GM12878 (cell line): ENCODE measurements around the gene RLN2. TPM values are rescaled to one million over a fixed set of nuclear protein-coding genes. Genes with fewer than 3 reads are reported as not detected.

Experiments used
- ATAC-seq: fragments of 200-7000 bp; cut with Tn5 transposase; 3 replicates; pipeline ENCODE4 v1.9.1; 2020; ENCODE audit warnings: mild to moderate bottlenecking, moderate library complexity
- BruUV-seq: library from RNA; stranded (reverse); fragments of 400-500 nt; replicated peaks from 2 replicates; lab custom pipeline; 2021; lab: Mats Ljungman, UMichigan
- CTCF ChIA-PET: fragments of 300-600 bp; sonication (Branson Sonifier 250); formaldehyde crosslinking; extraction: SDS; loops from one replicate; lab custom pipeline; 2021; ENCODE audit warnings: inconsistent platforms; lab: Yijun Ruan, JAX
- POLR2A ChIA-PET: fragments of 350-600 bp; formaldehyde crosslinking; extraction: SDS; loops from one replicate; lab custom pipeline; 2021; ENCODE audit warnings: inconsistent platforms; lab: Charles Lee
- RAD21 ChIA-PET: fragments of 300-600 bp; sonication (Branson Sonifier 250); formaldehyde crosslinking; loops from one replicate; lab custom pipeline; 2023; ENCODE audit warnings: antibody characterized with exemption; ENCODE audit not compliant: unreplicated experiment; lab: Charles Lee
- SMC1A ChIA-PET: fragments of 300-600 bp; sonication (Branson Sonifier 250); formaldehyde crosslinking; loops from one replicate; lab custom pipeline; 2023; ENCODE audit not compliant: unreplicated experiment, uncharacterized antibody; lab: Charles Lee
- DNase-seq: peaks from one replicate; pipeline ENCODE4 v3.0.0-alpha.2; 2011; ENCODE audit warnings: low read depth, low spot score
- FAIRE-seq: peaks from 3 replicates; lab custom pipeline; 2011; peaks lifted over from hg19 to GRCh38; lab: Jason Lieb, UNC
- H2AFZ ChIP-seq: 2 replicates; pipeline ENCODE4 v1.6.0; 2011; ENCODE audit warnings: low read depth, low read length, control low read depth; ENCODE audit not compliant: control insufficient read depth
- H3K27ac ChIP-seq: 2 replicates; pipeline ENCODE4 v1.5.1; 2011; ENCODE audit warnings: control low read depth; ENCODE audit not compliant: control insufficient read depth, insufficient read depth
- H3K27me3 ChIP-seq, 2 experiments: replicated peaks in 1 of 2; 2 replicates each; pipeline versions ENCODE4 v1.6.0 to v1.6.1; 2011; ENCODE audit warnings: low read length in 1 of 2; ENCODE audit not compliant: control insufficient read depth in 2 of 2, insufficient read depth in 2 of 2
- H3K36me3 ChIP-seq, 2 experiments: 2 replicates each; pipeline ENCODE4 v1.5.1; 2011; ENCODE audit warnings: low read length in 1 of 2; ENCODE audit not compliant: control insufficient read depth in 2 of 2, insufficient read depth in 2 of 2
- H3K4me1 ChIP-seq: 2 replicates; pipeline ENCODE4 v1.6.1; 2011; ENCODE audit warnings: mild to moderate bottlenecking, low read length, moderate library complexity, mixed read lengths; ENCODE audit not compliant: control insufficient read depth, insufficient read depth
- H3K4me2 ChIP-seq: 2 replicates; pipeline ENCODE4 v1.6.0; 2011; ENCODE audit warnings: control low read depth; ENCODE audit not compliant: control insufficient read depth, insufficient read depth
- H3K4me3 ChIP-seq: fragments of 200-600 bp; sonication (generic); 2 replicates; pipeline ENCODE4 v1.5.1; 2016
- H3K79me2 ChIP-seq: 2 replicates; pipeline ENCODE4 v1.6.0; 2011; ENCODE audit warnings: low read length; ENCODE audit not compliant: control insufficient read depth, insufficient read depth
- H3K9ac ChIP-seq: 2 replicates; pipeline ENCODE4 v1.8.0; 2011; ENCODE audit warnings: low read length, control low read depth, mixed read lengths; ENCODE audit not compliant: control insufficient read depth, insufficient read depth
- H3K9me3 ChIP-seq: replicated peaks from 3 replicates; pipeline ENCODE4 v1.5.1; 2011; ENCODE audit warnings: mild to moderate bottlenecking, low read length; ENCODE audit not compliant: control insufficient read depth, insufficient read depth
- H4K20me1 ChIP-seq: 2 replicates; pipeline ENCODE4 v1.6.0; 2011; ENCODE audit not compliant: control insufficient read depth, insufficient read depth
- HCFC1 ChIP-seq: fragments of 150-350 bp; IDR thresholded peaks from 2 replicates; pipeline ENCODE4 v1.6.1; 2014; ENCODE audit warnings: low read length
- IRF4 ChIP-seq: IDR thresholded peaks from 2 replicates; pipeline ENCODE4 v1.6.1; 2011; ENCODE audit warnings: low read depth, low read length
- RELA ChIP-seq: fragments of 450-650 bp; IDR thresholded peaks from 2 replicates; pipeline ENCODE4 v1.8.0; 2014; ENCODE audit warnings: borderline replicate concordance; ENCODE audit not compliant: partially characterized antibody
- SPI1 ChIP-seq: IDR thresholded peaks from 2 replicates; pipeline ENCODE4 v1.6.1; 2011; ENCODE audit warnings: low read depth, mild to moderate bottlenecking, low read length, moderate library complexity, borderline replicate concordance; ENCODE audit not compliant: insufficient read depth
- WGBS: methylation state at CpG from one replicate; pipeline ENCODE4 v1.1.6; 2016; ENCODE audit warnings: low lambda C conversion rate; ENCODE audit not compliant: insufficient replicate concordance, insufficient coverage; ENCODE audit errors: missing lambda C conversion rate; 5-methylcytosine and 5-hydroxymethylcytosine counted together
- in situ Hi-C: fragments of 300-500 bp; cut with MboI; formaldehyde crosslinking; loops from 9 replicates; pipeline ENCODE4 v1.14.3; 2018; ENCODE audit warnings: mixed read lengths
- intact Hi-C: fragments of 100-400 bp; cut with micrococcal nuclease; formaldehyde crosslinking; loops from one replicate; pipeline ENCODE4 v1.14.2; 2022; ENCODE audit not compliant: unreplicated experiment
- polyA plus RNA-seq, 11 experiments: library from polyadenylated mRNA; depleted of rRNA in 4 of 11; unstranded in 6 of 11; stranded (reverse) in 5 of 11; fragments of >200 nt; fragmentation: Nextera tagmentation in 4 of 11; fragmentation: Illumina TruSeq in 1 of 11; extraction: Ambion mirVana in 4 of 11; extraction: Trizol in 1 of 11; gene quantifications; 1 replicate in 1 of 11; 2 replicates in 10 of 11; pipeline versions ENCODE4 v1.2.1 to v1.2.3, GENCODE V29; 2011 to 2016; ENCODE audit warnings: inconsistent platforms in 2 of 11, missing spikeins in 2 of 11, low read depth in 1 of 11
- total RNA-seq, 4 experiments: library from RNA; depleted of rRNA in 3 of 4; stranded (reverse); fragments of >200 nt in 3 of 4; fragmentation: Illumina TruSeq in 1 of 4; extraction: Trizol in 1 of 4; gene quantifications; 2 replicates each; pipeline versions ENCODE4 v1.2.1 to v1.2.3, GENCODE V29; 2013 to 2021
- TF ChIP-seq, protein P1 (sequence below): fragments of 450-650 bp; IDR thresholded peaks from 2 replicates; pipeline ENCODE4 v1.6.1; 2017; ENCODE audit warnings: mild to moderate bottlenecking

Gene RLN2
- total and polyA plus RNA-seq, 10 of the 15 experiments (the other 5 are each of a cell fraction or from before 2014, with no cell fraction given), result 3.3 to 15.7 (median 6.0) TPM

DNA sequence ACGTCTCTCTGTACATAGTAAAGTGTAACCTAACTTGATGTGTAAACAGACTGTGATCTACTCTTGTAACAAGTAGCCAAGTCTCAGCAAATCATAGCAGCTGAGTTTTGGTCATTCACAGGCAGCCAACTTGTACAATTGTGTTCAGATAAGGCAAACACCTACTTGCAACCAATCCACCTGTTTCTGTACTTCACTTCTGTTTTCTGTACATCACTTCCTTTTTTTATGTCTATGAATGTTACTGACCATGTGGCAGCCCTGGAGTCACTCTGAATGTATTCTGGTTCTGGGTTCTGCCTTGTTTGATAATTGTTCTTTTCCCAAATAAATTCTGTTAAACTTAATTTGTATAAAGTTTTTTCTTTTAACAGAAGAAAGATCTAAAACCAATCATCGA, 26.0 kb downstream of the RLN2 start:
- in situ Hi-C loops, result no loop called here
- Histone ChIP-seq H3K4me2 (no peak overlapping the region), H4K20me1 (no peaks in the 10 kb centered on the region), H3K4me3 (no peak overlapping the region), H3K36me3 (no peaks in the 10 kb centered on the region), H3K4me1 (peaks cover 2% of the 10 kb centered on the region; the same call in 1 of the 2 replicates), H2AFZ (peak overlapping the region; percentile 63), H3K79me2 (no peaks in the 10 kb centered on the region), H3K27me3 (no peaks in the 10 kb centered on the region), H3K9me3 (peaks cover 2% of the 10 kb centered on the region; the same call in 1 of the 3 replicates), H3K27ac (no peak overlapping the region), H3K9ac (no peak overlapping the region)
- POLR2A ChIA-PET, result no interaction called here
- CTCF ChIA-PET, result interaction anchor here (1.0 kb wide), 1 partner anchor 10 kb away, joined by 4 read pairs; no protein-coding TSS in a partner anchor
- TF ChIP-seq RELA (no peak), HCFC1 (no peak), IRF4 (0 out of 2 replicates have a peak, but pooled peaks have one; percentile 12), SPI1 (peak; percentile 95)
- TF ChIP-seq, protein P1, sequence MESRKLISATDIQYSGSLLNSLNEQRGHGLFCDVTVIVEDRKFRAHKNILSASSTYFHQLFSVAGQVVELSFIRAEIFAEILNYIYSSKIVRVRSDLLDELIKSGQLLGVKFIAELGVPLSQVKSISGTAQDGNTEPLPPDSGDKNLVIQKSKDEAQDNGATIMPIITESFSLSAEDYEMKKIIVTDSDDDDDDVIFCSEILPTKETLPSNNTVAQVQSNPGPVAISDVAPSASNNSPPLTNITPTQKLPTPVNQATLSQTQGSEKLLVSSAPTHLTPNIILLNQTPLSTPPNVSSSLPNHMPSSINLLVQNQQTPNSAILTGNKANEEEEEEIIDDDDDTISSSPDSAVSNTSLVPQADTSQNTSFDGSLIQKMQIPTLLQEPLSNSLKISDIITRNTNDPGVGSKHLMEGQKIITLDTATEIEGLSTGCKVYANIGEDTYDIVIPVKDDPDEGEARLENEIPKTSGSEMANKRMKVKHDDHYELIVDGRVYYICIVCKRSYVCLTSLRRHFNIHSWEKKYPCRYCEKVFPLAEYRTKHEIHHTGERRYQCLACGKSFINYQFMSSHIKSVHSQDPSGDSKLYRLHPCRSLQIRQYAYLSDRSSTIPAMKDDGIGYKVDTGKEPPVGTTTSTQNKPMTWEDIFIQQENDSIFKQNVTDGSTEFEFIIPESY, result no peak
- DNase-seq (peak; percentile 13), FAIRE-seq (peak; percentile 18), ATAC-seq (peak; percentile 83)
- WGBS, result 64% methylated on average over 2 of the region's 2 CpGs
- intact Hi-C loops, result no loop called here
- RAD21 ChIA-PET, result no interaction called here
- BruUV-seq, result no TSS peak
- SMC1A ChIA-PET, result interaction anchor here (1.5 kb wide), 1 partner anchor 10 kb away, joined by 3 read pairs; no protein-coding TSS in a partner anchor
